GM21717 (cell line): ENCODE data around the gene SLC1A5.
"Not testable (repeated sequence)": the region's sequence is repeated elsewhere in the genome, so short reads cannot be mapped to it uniquely, and the experiment has no call there.

ENCODE experiments used
- ATAC-seq: cut with Tn5 transposase; IDR thresholded peaks from one replicate; pipeline ENCODE4 v1.9.1; 2021; ENCODE audit warnings: mild to moderate bottlenecking, moderate library complexity; ENCODE audit not compliant: unreplicated experiment

The SLC1A5 gene

DNA sequence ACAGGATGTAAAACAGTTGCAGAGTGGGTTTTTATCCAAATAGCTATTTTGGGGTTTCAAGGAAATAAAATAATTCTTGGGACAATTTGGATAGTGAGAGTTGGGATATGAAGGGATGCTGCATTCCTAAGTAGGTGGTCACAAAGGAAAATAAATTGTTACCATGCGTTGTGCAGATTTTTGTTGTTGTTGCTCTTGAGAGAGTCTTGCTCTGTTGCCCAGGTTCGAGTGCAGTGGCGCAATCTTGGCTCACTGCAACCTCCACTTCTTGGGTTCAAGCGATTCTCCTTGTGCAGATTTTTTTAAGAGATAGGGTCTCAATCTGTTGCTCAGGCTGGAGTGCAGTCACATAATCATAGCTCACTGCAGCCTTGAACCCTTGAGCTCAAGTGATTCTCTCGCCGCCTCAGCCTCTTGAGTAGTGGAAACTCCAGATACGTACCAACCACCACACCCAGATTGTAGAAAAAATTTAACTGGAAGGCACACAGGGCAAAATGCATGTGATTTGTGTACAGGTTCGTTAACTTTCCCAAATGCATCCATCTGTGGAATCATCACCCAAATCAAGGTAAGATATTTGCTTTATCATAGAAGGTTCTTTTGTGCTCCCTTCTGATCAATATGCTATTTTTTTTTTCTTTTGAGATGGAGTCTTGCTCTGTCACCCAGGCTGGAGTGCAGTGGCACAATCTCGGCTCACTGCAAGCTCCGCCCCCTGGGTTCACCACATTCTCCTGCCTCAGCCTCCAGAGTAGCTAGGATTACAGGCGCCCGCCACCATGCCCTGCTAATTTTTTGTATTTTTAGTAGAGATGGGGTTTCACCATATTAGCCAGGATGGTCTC lies 16.0 kb downstream of the SLC1A5 start:
- ATAC-seq: no peak

GRCh38 chr19:46768746-46769145 lies 19.6 kb downstream of the SLC1A5 start:
- ATAC-seq: not testable (repeated sequence)

GRCh38 chr19:46766569-46767317 lies 21.7 kb downstream of the SLC1A5 start:
- ATAC-seq: no peak

DNA sequence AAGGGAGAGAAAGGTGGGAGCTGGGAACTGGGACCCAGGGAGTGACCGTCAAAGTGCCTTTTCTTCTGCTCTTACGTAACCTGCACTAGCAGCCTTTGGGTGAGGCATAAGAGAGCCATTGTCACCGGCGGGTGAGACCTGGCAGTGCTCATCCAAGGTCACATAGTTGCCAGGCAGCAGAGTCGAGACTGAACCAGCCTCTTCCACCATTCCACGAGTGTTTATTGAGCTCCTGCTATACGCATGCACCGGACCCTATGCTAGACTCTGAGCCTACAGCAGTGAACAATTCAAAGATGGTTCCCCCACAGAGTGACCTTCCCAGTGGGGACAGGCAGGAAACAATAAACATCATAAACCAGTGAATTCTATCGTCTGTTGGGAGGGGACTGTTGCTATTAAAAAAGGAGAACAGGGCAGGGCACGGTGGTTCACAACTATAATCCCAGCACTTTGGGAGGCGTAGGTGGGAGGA lies 23.5 kb downstream of the SLC1A5 start:
- no peak for ATAC-seq

DNA sequence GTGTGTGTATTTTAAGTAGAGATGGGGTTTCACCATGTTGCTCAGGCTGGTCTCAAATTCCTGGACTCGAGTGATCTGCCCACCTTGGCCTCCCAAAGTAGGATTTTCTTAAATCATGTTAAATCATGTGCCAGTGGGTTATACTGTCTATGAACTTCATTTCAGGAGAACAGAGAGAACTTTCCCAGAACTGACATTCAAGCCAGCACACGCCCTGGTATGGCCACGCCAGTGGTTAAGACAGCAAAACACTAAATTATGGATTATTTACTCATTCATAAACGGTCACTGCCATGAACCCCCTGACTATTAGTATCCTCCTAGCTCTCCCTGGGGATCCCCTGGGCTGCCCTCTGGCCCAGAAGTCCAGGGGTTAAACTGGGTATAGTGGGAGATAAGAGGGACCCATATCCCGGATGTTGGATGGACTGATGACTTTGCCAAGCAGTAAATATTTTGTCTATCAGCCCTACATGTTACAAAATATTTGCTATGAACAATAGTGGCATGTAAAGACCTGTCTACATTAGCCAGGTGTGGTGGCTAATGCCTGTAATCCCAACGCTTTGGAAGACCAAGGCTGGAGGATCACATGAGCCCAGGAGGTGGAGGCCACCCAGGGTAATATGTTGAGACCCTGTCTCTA lies 26.0 kb downstream of the SLC1A5 start:
- ATAC-seq: no peak

DNA sequence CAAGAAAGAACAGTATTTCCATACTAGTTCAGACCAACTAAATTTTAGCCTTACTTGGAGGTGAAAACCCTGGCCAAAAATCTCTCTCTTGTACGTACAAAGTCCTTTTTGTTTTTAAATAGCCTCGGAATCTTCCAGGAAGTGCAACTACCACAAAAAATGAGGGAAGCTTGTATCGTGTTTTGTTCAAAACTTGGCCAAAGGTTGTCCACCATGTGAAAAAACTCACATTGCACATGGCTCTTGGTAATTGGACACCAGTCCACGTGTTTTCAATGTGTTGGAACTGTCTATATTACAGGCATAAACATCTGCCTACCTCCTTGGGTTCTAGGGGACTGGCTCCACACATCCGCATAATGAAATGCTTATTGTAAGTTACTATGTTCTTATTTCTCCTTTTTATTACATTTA lies 27.0 kb downstream of the SLC1A5 start:
- ATAC-seq: no peak

- not testable (repeated sequence) for ATAC-seq
Observed at GRCh38 chr19:46760897-46761296, 27.5 kb downstream of the SLC1A5 start.

- ATAC-seq: no peak
Observed at GRCh38 chr19:46760363-46760762, 28.0 kb downstream of the SLC1A5 start.

DNA sequence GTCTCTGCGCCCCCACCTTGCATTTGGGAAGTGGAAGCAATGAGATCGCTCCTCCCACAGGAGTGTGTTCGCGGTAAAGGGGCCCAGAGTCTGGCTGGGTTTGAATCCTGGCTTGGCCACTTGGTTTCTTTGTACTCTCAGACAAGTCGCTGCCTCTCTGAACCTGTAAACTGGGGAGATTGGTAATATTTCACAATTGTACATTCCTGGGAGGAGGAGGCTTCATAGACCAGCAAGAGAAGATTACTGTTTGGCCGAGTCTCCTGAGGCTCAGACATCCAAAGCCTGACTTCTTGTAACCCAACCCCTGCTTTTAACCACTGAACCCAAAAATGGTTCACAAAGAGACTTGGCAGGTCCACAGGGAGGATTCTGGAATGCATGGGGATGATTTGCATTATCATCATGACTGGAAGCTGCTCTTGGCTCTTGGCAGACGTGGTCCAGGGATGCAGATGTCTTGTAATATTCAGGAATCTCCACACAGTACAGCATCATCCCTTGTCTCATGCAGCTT lies 28.5 kb downstream of the SLC1A5 start:
- no peak for ATAC-seq

GRCh38 chr19:46759206-46759605 lies 29.2 kb downstream of the SLC1A5 start:
- no peak for ATAC-seq

DNA sequence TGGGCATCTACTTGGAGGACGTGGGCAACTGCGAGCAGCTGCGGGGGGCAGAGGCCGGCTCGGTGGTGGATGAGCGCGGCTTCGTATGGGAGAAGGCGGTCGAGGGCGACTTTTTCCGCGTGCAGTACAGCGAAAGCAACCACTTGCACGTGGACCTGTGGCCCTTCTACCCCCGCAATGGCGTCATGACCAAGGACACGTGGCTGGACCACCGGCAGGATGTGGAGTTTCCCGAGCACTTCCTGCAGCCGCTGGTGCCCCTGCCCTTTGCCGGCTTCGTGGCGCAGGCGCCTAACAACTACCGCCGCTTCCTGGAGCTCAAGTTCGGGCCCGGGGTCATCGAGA lies 31.9 kb downstream of the SLC1A5 start:
- no peak for ATAC-seq

GRCh38 chr19:46755853-46756543 lies 32.4 kb downstream of the SLC1A5 start:
- no peak for ATAC-seq

DNA sequence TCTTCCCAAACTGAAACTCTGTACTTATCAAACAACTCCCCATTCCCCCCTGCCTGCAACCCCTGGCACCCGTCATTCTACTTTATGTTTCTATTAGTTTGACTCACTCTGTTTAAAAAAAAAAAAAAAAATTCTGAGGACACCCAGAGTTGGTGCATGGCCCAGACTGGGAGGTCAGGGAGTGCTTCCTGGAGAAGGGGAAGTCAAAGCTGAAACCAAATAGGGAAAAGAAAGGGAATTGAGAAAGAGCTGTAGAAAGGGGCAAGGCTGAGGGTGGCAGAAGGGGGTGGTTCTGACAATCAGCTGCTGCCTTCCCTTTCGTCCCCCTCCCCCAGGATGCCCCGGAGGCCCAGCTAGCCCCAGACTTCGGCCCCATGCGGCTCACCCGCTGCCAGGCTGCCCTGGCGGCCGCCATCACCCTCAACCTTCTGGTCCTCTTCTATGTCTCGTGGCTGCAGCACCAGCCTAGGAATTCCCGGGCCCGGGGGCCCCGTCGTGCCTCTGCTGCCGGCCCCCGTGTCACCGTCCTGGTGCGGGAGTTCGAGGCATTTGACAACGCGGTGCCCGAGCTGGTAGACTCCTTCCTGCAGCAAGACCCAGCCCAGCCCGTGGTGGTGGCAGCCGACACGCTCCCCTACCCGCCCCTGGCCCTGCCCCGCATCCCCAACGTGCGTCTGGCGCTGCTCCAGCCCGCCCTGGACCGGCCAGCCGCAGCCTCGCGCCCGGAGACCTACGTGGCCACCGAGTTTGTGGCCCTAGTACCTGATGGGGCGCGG lies 33.1 kb downstream of the SLC1A5 start:
- no peak for ATAC-seq

DNA sequence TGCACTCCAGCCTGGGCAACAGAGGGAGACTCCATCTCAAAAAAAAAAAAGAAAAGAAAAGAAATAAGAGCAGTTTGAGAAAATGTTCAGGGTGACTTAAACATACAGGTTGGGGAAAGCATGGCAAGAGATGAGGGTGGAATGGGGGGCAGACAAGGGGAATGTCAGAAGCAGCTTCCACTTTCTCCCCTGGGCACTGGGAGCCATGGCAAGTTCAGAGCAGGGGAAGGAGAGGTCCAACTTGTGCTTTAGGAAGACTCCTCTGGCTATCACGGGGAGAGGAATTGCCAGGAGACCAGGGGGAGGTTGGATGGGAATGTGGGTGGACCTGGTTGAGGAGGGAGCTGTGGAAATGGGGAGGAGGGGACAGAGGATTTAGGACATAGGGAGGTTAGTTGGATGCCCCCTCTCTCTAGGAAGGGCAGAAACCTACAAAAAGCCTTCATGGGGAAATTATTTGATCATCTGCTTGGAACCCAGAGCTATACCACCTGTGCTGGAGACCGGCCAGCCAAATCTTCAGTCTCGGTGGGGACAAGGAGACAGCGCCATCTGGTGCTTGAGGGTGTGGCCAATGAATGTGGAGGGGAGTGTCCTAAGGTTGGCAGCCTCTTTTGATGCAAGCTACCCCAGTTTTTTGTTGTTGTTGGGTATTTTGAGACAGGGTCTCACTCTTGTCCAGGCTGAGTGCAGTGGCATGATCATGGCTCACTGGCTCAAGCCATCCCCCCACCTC lies 34.8 kb downstream of the SLC1A5 start:
- no peak for ATAC-seq

GRCh38 chr19:46748325-46749109 lies 39.9 kb downstream of the SLC1A5 start:
- no peak for ATAC-seq

GRCh38 chr19:46746281-46747057 lies 41.9 kb downstream of the SLC1A5 start, which contains the start of gene STRN4:
STRN4 (minus strand) TSS chr19:46746450; CDS start chr19:46746430, 20 bp downstream.
- ATAC-seq: no peak

- no peak for ATAC-seq
Observed at GRCh38 chr19:46745521-46746280, 42.7 kb downstream of the SLC1A5 start, which contains the start of gene FKRP. FKRP (plus strand) TSS chr19:46746057; CDS start chr19:46755451, 9,394 bp downstream.
